AG09319 (cell line): Measurements from ENCODE around the gene TPK1.

Experiments
- DNase-seq: peaks from one replicate; pipeline ENCODE4 v3.0.0-alpha.2; 2010; ENCODE audit warnings: low read depth; ENCODE audit errors: extremely low read depth
- CTCF ChIP-seq: IDR thresholded peaks from 2 replicates; pipeline ENCODE4 v1.5.1; 2011; ENCODE audit warnings: low read depth, mild to moderate bottlenecking, inconsistent platforms, low read length, moderate library complexity

TPK1 gene

GRCh38 chr7:144862612-144863319 lies 26.9 kb upstream of the TPK1 start:
- TF ChIP-seq CTCF: no peak
- DNase-seq: no peak

- DNase-seq: no peak
- no peak for TF ChIP-seq CTCF
Measured at GRCh38 chr7:144859739-144860138, 23.9 kb upstream of the TPK1 start.

- no peak for DNase-seq
- TF ChIP-seq CTCF: no peak
Measured at GRCh38 chr7:144857463-144857862, 21.6 kb upstream of the TPK1 start.

- peak; percentile 51 for TF ChIP-seq CTCF
- DNase-seq: no peak
Measured at GRCh38 chr7:144854839-144855424, 19.1 kb upstream of the TPK1 start.

- no peak for DNase-seq
- TF ChIP-seq CTCF: no peak
Measured at GRCh38 chr7:144853542-144853941, 17.7 kb upstream of the TPK1 start.

GRCh38 chr7:144848078-144848477 lies 12.2 kb upstream of the TPK1 start:
- no peak for DNase-seq
- no peak for TF ChIP-seq CTCF

GRCh38 chr7:144842377-144842851 lies 6.6 kb upstream of the TPK1 start:
- DNase-seq: no peak
- no peak for TF ChIP-seq CTCF
